Measurements from ENCODE around the gene TRIM72.
"Not testable (repeated sequence)": the region's sequence is repeated elsewhere in the genome, so short reads cannot be mapped to it uniquely, and the experiment has no call there.

TRIM72 gene

GRCh38 chr16:31213877-31214707 lies at the start of gene TRIM72:
TSS of gene TRIM72 (plus strand) at chr16:31214119. CDS start at chr16:31214739, 620 bp downstream.
- TF ChIP-seq POLR2A (IDR thresholded peaks at IDR 0.05; ENCODE audit: low read length) (no peak), GATA1 (IDR thresholded peaks at IDR 0.05; ENCODE audit: low read depth, low read length) (no peak)
- no peak for DNase-seq

GRCh38 chr16:31167315-31167714 lies 46.6 kb upstream of the TRIM72 start:
- TF ChIP-seq POLR2A (IDR thresholded peaks at IDR 0.05; ENCODE audit: low read length) (no peak), GATA1 (IDR thresholded peaks at IDR 0.05; ENCODE audit: low read depth, low read length) (no peak)
- no peak for DNase-seq

GRCh38 chr16:31168848-31169247 lies 45.1 kb upstream of the TRIM72 start:
- TF ChIP-seq GATA1 (IDR thresholded peaks at IDR 0.05; ENCODE audit: low read depth, low read length) = no peak
- TF ChIP-seq POLR2A (IDR thresholded peaks at IDR 0.05; ENCODE audit: low read length) = no peak
- DNase-seq = no peak

- DNase-seq = not testable (repeated sequence)
These were observed 43.9 kb upstream of the TRIM72 start for GRCh38 chr16:31170048-31170447.

GRCh38 chr16:31177136-31177535 lies 36.8 kb upstream of the TRIM72 start:
- DNase-seq = no peak
- TF ChIP-seq POLR2A (IDR thresholded peaks at IDR 0.05; ENCODE audit: low read length) (no peak), GATA1 (IDR thresholded peaks at IDR 0.05; ENCODE audit: low read depth, low read length) (no peak)

GRCh38 chr16:31179219-31179746 lies 34.6 kb upstream of the TRIM72 start:
- TF ChIP-seq GATA1 (IDR thresholded peaks at IDR 0.05; ENCODE audit: low read depth, low read length) = no peak
- TF ChIP-seq POLR2A (IDR thresholded peaks at IDR 0.05; ENCODE audit: low read length) = no peak
- no peak for DNase-seq

GRCh38 chr16:31179747-31180459 lies 34.0 kb upstream of the TRIM72 start, which contains the start of gene FUS:
TSS of gene FUS (plus strand) at chr16:31180139. CDS start at chr16:31180215, 76 bp downstream.
- peak; percentile 94 to 98 for DNase-seq
- TF ChIP-seq GATA1 (IDR thresholded peaks at IDR 0.05; ENCODE audit: low read depth, low read length) (no peak), POLR2A (IDR thresholded peaks at IDR 0.05; ENCODE audit: low read length) (peak; percentile 100)

GRCh38 chr16:31181102-31181830 lies 32.7 kb upstream of the TRIM72 start:
- TF ChIP-seq GATA1 (IDR thresholded peaks at IDR 0.05; ENCODE audit: low read depth, low read length) = no peak
- no peak for TF ChIP-seq POLR2A (IDR thresholded peaks at IDR 0.05; ENCODE audit: low read length)
- DNase-seq = peak; percentile 72 to 74

- TF ChIP-seq POLR2A (IDR thresholded peaks at IDR 0.05; ENCODE audit: low read length) (no peak), GATA1 (IDR thresholded peaks at IDR 0.05; ENCODE audit: low read depth, low read length) (no peak)
- no peak for DNase-seq
These were observed 31.5 kb upstream of the TRIM72 start for GRCh38 chr16:31182391-31182790.

- no peak for DNase-seq
- TF ChIP-seq POLR2A (IDR thresholded peaks at IDR 0.05; ENCODE audit: low read length) = no peak
- no peak for TF ChIP-seq GATA1 (IDR thresholded peaks at IDR 0.05; ENCODE audit: low read depth, low read length)
These were observed 30.2 kb upstream of the TRIM72 start for GRCh38 chr16:31183432-31184428.

GRCh38 chr16:31184888-31185287 lies 29.0 kb upstream of the TRIM72 start:
- TF ChIP-seq POLR2A (IDR thresholded peaks at IDR 0.05; ENCODE audit: low read length) (no peak), GATA1 (IDR thresholded peaks at IDR 0.05; ENCODE audit: low read depth, low read length) (no peak)
- DNase-seq = no peak

GRCh38 chr16:31185339-31185738 lies 28.6 kb upstream of the TRIM72 start:
- TF ChIP-seq POLR2A (IDR thresholded peaks at IDR 0.05; ENCODE audit: low read length) (no peak), GATA1 (IDR thresholded peaks at IDR 0.05; ENCODE audit: low read depth, low read length) (no peak)
- DNase-seq = no peak

GRCh38 chr16:31186176-31186575 lies 27.7 kb upstream of the TRIM72 start:
- DNase-seq = no peak
- TF ChIP-seq POLR2A (IDR thresholded peaks at IDR 0.05; ENCODE audit: low read length) (no peak), GATA1 (IDR thresholded peaks at IDR 0.05; ENCODE audit: low read depth, low read length) (no peak)
